Effector memory CD4-positive, alpha-beta T cell (primary cell): ENCODE data around the gene CDKAL1.

Experiments
- DNase-seq, 3 donors: peaks; one replicate each; pipeline ENCODE4 v3.0.0-alpha.2; 2020
- H3K27ac ChIP-seq: 2 replicates; pipeline ENCODE4 v1.7.0; 2013; ENCODE audit warnings: mild to moderate bottlenecking, low read length, moderate library complexity; ENCODE audit not compliant: insufficient read depth, poor library complexity, severe bottlenecking
- H3K27me3 ChIP-seq: replicated peaks from 2 replicates; pipeline ENCODE4 v1.7.0; 2013; ENCODE audit warnings: mild to moderate bottlenecking, low read length; ENCODE audit not compliant: insufficient read depth, control insufficient read depth, poor library complexity, severe bottlenecking
- H3K36me3 ChIP-seq: 2 replicates; pipeline ENCODE4 v1.7.0; 2013; ENCODE audit warnings: mild to moderate bottlenecking, low read length, moderate library complexity; ENCODE audit not compliant: control insufficient read depth, insufficient read depth
- H3K4me1 ChIP-seq: 2 replicates; pipeline ENCODE4 v1.7.0; 2013; ENCODE audit warnings: low read length, mild to moderate bottlenecking; ENCODE audit not compliant: control insufficient read depth, insufficient read depth, poor library complexity, severe bottlenecking
- H3K4me3 ChIP-seq: 2 replicates; pipeline ENCODE4 v1.7.0; 2013; ENCODE audit warnings: low read length, low read depth, mild to moderate bottlenecking; ENCODE audit not compliant: insufficient read depth, poor library complexity, severe bottlenecking
- H3K9me3 ChIP-seq: 2 replicates; pipeline ENCODE4 v1.7.0; 2013; ENCODE audit warnings: mild to moderate bottlenecking, low read length, moderate library complexity; ENCODE audit not compliant: control insufficient read depth

CDKAL1 gene

DNA sequence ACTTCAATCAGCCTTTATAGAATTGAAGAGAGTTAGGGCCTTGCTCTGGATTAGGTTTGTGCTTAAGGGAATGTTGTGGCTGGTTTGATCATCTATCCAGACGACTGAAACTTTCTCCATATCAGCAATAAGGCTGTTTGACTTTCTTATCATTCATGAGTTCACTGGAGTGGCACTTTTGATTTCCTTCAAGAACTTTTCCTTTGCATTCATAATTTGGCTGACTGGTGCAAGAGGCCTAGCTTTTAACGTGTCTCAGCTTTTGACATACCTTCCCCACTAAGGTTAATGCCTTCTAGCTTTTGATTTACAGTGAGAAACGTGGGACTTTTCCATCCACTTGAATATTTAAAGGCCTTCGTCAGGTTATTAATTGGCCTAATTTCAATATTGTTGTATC lies 461.8 kb downstream of the CDKAL1 start:
- Histone ChIP-seq H3K27me3 (no peaks in the 10 kb centered on the region), H3K4me1 (no peaks in the 10 kb centered on the region), H3K27ac (no peak overlapping the region), H3K4me3 (no peak overlapping the region), H3K9me3 (no peaks in the 10 kb centered on the region), H3K36me3 (no peaks in the 10 kb centered on the region)
- DNase-seq = no peak

DNA sequence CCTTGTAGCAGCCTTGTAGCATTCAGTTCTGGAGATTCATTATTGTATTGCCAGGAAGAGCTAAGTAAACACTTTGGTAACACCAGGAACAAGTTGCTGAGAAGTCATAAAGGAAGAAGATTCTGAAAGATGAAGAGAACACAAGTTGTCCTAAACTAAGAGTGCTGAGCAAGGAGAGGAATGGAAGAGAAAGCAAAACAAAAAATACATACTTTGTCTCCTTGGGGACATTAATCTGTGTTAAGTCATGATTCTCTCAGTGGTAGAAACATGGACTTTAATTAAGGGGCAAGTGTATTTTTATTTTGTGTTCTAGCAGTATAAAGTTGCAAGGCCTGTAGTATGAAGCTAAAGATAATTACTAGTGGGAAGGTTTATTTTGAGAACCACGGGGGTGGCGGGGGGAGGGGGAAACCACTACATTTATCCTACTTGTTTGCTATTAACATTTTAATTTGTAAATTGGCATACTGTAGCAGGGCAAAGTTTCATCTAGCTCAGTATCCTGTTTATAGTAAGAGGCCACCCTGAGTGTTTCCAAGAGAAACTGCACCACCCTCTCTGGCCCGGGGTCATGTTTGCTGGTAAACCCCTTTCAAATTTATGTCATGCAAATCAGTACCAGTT lies 463.0 kb downstream of the CDKAL1 start:
- Histone ChIP-seq H3K9me3 (no peaks in the 10 kb centered on the region), H3K27me3 (no peaks in the 10 kb centered on the region), H3K4me1 (no peaks in the 10 kb centered on the region), H3K4me3 (no peak overlapping the region), H3K27ac (no peak overlapping the region), H3K36me3 (no peaks in the 10 kb centered on the region)
- DNase-seq = no peak

DNA sequence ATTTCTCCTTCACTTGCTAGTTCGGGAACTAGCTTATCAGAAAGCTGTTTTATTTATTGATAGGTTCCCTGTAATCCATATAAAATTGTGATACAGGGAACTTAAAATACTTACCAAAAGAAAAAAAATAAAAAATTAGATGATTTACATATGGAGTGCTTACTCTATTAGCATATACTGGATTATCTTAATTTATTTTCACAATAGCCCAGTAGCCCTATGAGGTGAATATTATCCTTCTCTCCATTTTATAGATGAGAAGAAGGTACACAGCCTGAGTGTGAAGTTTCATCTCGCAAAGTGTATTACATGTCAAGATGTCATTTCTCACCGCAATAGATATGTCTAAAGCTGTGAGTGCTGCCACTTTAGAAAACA lies 463.5 kb downstream of the CDKAL1 start:
- DNase-seq = no peak
- no peaks in the 10 kb centered on the region for H3K27me3 ChIP-seq
- H3K4me1 ChIP-seq = no peaks in the 10 kb centered on the region
- no peaks in the 10 kb centered on the region for H3K9me3 ChIP-seq
- no peaks in the 10 kb centered on the region for H3K36me3 ChIP-seq
- no peak overlapping the region for H3K4me3 ChIP-seq
- H3K27ac ChIP-seq = no peak overlapping the region

DNA sequence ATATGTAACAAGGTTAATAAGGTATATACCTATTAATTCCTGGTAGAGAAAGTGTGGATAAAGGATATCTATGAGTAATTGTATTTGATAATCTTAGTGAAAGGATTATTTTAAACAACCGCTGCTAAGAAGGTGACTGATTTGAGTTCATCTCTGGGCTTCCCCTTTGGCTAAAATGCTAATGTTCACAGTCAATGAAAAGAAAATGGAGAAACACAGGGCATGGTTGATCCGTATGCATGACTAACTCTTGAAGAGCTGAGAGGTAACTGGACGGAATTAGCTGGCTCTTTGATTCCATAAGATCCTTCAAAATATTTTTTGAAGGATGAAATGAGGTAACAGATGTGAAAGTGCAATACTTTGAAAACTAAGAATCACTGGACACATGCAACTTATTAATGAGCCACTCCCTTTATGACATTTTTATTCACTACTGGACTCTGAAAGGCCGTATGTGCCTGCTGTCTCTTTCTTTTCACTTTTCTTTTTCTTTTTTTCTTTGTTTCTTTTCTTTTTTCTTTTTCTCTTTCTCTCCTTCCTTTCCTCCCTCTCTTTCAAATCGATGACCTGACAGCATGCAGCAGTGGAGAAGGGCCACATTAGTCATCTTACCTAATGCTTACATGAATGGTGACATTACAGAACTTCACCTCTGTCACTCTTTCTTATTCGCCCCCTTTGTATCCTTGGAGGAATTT lies 464.6 kb downstream of the CDKAL1 start:
- Histone ChIP-seq H3K36me3 (no peaks in the 10 kb centered on the region), H3K27me3 (no peaks in the 10 kb centered on the region), H3K4me1 (no peaks in the 10 kb centered on the region), H3K9me3 (no peaks in the 10 kb centered on the region), H3K27ac (no peak overlapping the region), H3K4me3 (no peak overlapping the region)
- no peak for DNase-seq

DNA sequence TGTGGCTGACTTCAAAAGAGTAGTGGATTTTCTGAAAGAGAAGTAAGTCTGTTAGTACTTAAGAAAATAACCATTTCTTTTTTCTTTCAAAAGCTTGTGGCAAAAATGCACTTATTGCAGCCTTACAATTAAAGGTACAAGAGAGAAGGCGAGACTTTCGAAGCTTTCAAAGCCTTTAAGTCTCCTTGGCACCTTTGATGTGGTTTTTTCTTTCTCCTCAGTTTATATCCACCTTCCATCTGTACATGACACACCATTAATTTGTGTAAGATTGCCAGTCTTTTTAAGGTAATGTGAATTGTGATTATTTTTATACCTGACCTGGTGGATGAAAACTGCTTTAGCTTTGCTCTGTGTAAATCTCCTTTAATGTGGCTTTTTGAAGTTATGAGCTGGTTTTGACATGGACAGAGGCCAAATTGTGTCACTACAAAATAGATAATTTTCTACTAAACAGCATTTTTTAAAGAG lies 466.1 kb downstream of the CDKAL1 start:
- no peaks in the 10 kb centered on the region for H3K27me3 ChIP-seq
- no peak overlapping the region for H3K27ac ChIP-seq
- no peak for DNase-seq
- H3K4me1 ChIP-seq = no peaks in the 10 kb centered on the region
- H3K9me3 ChIP-seq = no peaks in the 10 kb centered on the region
- H3K4me3 ChIP-seq = no peak overlapping the region
- H3K36me3 ChIP-seq = no peaks in the 10 kb centered on the region

- no peaks in the 10 kb centered on the region for H3K27me3 ChIP-seq
- DNase-seq = no peak
- no peak overlapping the region for H3K27ac ChIP-seq
- H3K36me3 ChIP-seq = no peaks in the 10 kb centered on the region
- no peaks in the 10 kb centered on the region for H3K9me3 ChIP-seq
- H3K4me3 ChIP-seq = no peak overlapping the region
- H3K4me1 ChIP-seq = no peaks in the 10 kb centered on the region
Observed at GRCh38 chr6:21001736-21002135, 467.5 kb downstream of the CDKAL1 start.

DNA sequence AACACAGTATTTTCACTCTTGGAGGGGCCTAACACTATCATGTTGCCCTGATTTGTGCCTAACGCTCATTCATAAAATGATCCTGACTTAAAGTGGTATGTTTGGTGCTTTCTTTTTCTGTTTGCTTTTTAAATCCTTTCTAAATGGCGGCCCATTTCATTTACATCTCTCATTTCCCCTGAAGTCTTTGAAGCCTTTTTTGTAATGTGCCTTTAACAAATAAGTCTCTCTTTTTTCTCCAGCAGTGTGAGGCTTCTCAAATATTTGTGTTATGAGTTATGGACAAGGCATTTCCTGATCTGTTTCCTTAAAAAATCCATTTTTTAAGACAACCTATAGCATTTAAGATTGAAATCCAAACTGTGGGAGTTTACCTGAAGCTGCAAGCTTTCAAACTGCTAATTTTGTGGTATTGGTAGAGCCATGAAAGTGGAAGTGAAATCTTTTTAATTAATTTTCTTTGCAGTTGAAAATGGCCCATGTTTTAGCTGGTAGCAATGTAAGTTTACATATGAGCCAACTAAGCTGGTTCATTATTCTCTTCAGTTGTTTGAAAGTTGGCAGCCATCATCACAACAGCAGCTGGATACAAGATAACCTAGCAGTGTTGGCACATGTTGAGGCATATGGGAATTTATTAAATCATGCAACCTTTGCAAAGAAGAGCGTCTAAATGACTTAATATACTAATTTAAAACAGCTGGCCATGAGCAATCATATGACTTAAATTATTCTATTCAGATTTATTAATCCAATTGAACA lies 469.7 kb downstream of the CDKAL1 start:
- no peaks in the 10 kb centered on the region for H3K9me3 ChIP-seq
- H3K4me3 ChIP-seq = no peak overlapping the region
- DNase-seq = no peak
- peaks cover 4% of the 10 kb centered on the region for H3K36me3 ChIP-seq
- no peaks in the 10 kb centered on the region for H3K27me3 ChIP-seq
- H3K4me1 ChIP-seq = no peaks in the 10 kb centered on the region
- H3K27ac ChIP-seq = no peak overlapping the region

GRCh38 chr6:21005816-21006570 lies 471.7 kb downstream of the CDKAL1 start:
- Histone ChIP-seq H3K36me3 (peaks cover 4% of the 10 kb centered on the region), H3K27me3 (no peaks in the 10 kb centered on the region), H3K27ac (no peak overlapping the region), H3K4me3 (no peak overlapping the region), H3K4me1 (no peaks in the 10 kb centered on the region), H3K9me3 (no peaks in the 10 kb centered on the region)
- no peak for DNase-seq

DNA sequence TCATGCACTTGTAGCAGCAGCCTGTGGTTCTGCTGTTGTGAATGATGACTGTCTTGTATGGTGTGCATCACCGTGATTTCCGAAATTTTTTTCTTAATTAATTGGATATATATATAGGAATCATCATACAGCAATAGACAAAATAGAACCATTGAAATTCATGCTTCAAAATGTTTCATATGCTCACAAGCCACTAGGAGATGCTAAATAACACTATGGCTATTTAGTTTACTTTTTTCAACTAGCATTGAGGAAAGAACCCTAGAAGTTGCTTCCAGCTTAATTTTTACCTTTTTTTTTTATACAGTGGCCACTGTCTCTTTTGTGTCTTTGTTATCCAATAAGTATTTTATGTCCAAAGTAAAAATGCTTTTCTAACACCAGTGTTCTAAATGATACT lies 485.4 kb downstream of the CDKAL1 start:
- no peak overlapping the region for H3K4me3 ChIP-seq
- no peaks in the 10 kb centered on the region for H3K36me3 ChIP-seq
- H3K27me3 ChIP-seq = no peaks in the 10 kb centered on the region
- DNase-seq = no peak
- H3K27ac ChIP-seq = no peak overlapping the region
- H3K9me3 ChIP-seq = no peaks in the 10 kb centered on the region
- no peaks in the 10 kb centered on the region for H3K4me1 ChIP-seq
